GM23338 (cell line): ENCODE data around the gene TSNAX. TPM values are rescaled to one million over a fixed set of nuclear protein-coding genes. Genes with fewer than 3 reads are reported as not detected.
A peak's percentile ranks its signal among the peaks of the same experiment; 100 is the strongest.

Experiments used
- ATAC-seq: fragments of 200-7000 bp; cut with Tn5 transposase; 3 replicates; pipeline ENCODE4 v1.9.1; 2020
- DNase-seq: peaks from one replicate; pipeline ENCODE4 v3.0.0-alpha.2; 2015; ENCODE audit warnings: low spot score
- H2AFZ ChIP-seq: fragments of 200-600 bp; sonication (generic); 2 replicates; pipeline ENCODE4 v1.8.0; 2016; ENCODE audit warnings: antibody characterized with exemption, mild to moderate bottlenecking, moderate library complexity
- H3F3A ChIP-seq: fragments of 200-600 bp; sonication (generic); replicated peaks from 2 replicates; pipeline ENCODE4 v1.8.0; 2017; ENCODE audit warnings: antibody characterized with exemption, mixed run types, low read depth
- H3K27ac ChIP-seq: fragments of 200-600 bp; sonication (generic); 2 replicates; pipeline ENCODE4 v1.6.1; 2016; ENCODE audit warnings: low read depth
- H3K27me3 ChIP-seq: fragments of 200-600 bp; sonication (generic); 2 replicates; pipeline ENCODE4 v1.8.0; 2016; ENCODE audit warnings: mild to moderate bottlenecking, mixed run types, moderate library complexity; ENCODE audit not compliant: insufficient read depth
- H3K36me3 ChIP-seq: fragments of 200-600 bp; sonication (generic); 2 replicates; pipeline ENCODE4 v1.8.0; 2016; ENCODE audit warnings: mild to moderate bottlenecking; ENCODE audit not compliant: insufficient read depth
- H3K4me1 ChIP-seq: fragments of 200-600 bp; sonication (generic); 2 replicates; pipeline ENCODE4 v1.8.0; 2016; ENCODE audit warnings: mild to moderate bottlenecking, moderate library complexity; ENCODE audit not compliant: insufficient read depth
- H3K4me2 ChIP-seq: fragments of 200-600 bp; sonication (generic); 2 replicates; pipeline ENCODE4 v1.7.1; 2017; ENCODE audit warnings: mixed run types
- H3K4me3 ChIP-seq: fragments of 200-600 bp; sonication (generic); 2 replicates; pipeline ENCODE4 v1.6.1; 2016; ENCODE audit warnings: mixed run types
- H3K79me2 ChIP-seq: fragments of 200-600 bp; sonication (generic); replicated peaks from 2 replicates; pipeline ENCODE4 v1.8.0; 2017; ENCODE audit warnings: mild to moderate bottlenecking; ENCODE audit not compliant: insufficient read depth
- H3K9me2 ChIP-seq: fragments of 200-600 bp; sonication (generic); 2 replicates; pipeline ENCODE4 v1.8.0; 2017; ENCODE audit not compliant: insufficient read depth
- H4K20me1 ChIP-seq: fragments of 200-600 bp; sonication (generic); replicated peaks from 2 replicates; pipeline ENCODE4 v1.8.0; 2017; ENCODE audit warnings: mild to moderate bottlenecking; ENCODE audit not compliant: insufficient read depth
- H3K27ac Mint-ChIP-seq: 2 replicates; pipeline ENCODE4 v1.8.0; 2020; ENCODE audit warnings: inconsistent platforms, mild to moderate bottlenecking, moderate library complexity, mixed read lengths
- H3K27me3 Mint-ChIP-seq: 3 replicates; pipeline ENCODE4 v1.8.0; 2022; ENCODE audit warnings: low read depth, mild to moderate bottlenecking, moderate library complexity, mixed read lengths, inconsistent platforms; ENCODE audit not compliant: insufficient read depth, poor library complexity
- H3K36me3 Mint-ChIP-seq: 3 replicates; pipeline ENCODE4 v1.8.0; 2021; ENCODE audit warnings: low read depth, mild to moderate bottlenecking, inconsistent platforms, moderate library complexity, mixed read lengths
- H3K4me1 Mint-ChIP-seq: 3 replicates; pipeline ENCODE4 v1.8.0; 2020; ENCODE audit warnings: mild to moderate bottlenecking, inconsistent platforms, mixed read lengths
- H3K4me3 Mint-ChIP-seq: 3 replicates; pipeline ENCODE4 v1.8.0; 2021; ENCODE audit warnings: moderate library complexity, mild to moderate bottlenecking, inconsistent platforms, mixed read lengths
- H3K9me3 Mint-ChIP-seq: 3 replicates; pipeline ENCODE4 v1.8.0; 2020; ENCODE audit warnings: moderate library complexity, mild to moderate bottlenecking, inconsistent platforms, mixed read lengths
- CTCF ChIP-seq, 2 experiments: fragments of 200-600 bp in 1 of 2; sonication (generic) in 1 of 2; conservative IDR thresholded peaks; 2 replicates each; pipeline versions ENCODE4 v1.5.1 to v1.6.1; 2016 to 2017; ENCODE audit warnings: antibody characterized with exemption in 2 of 2, low read depth in 2 of 2, mild to moderate bottlenecking in 2 of 2, moderate library complexity in 1 of 2
- EZH2 ChIP-seq: fragments of 200-600 bp; sonication (generic); IDR thresholded peaks from one replicate; pipeline ENCODE4 v1.8.0; 2017; ENCODE audit warnings: antibody characterized with exemption, mild to moderate bottlenecking, low read depth; ENCODE audit not compliant: unreplicated experiment
- NANOG ChIP-seq: IDR thresholded peaks from 2 replicates; pipeline ENCODE4 v1.6.1; 2016; ENCODE audit warnings: antibody characterized with exemption, borderline replicate concordance
- ZNF114 ChIP-seq: fragments of 250-450 bp; sonication (Bioruptor Pico); IDR thresholded peaks from 2 replicates; pipeline ENCODE4 v1.5.0; 2020; ENCODE audit warnings: mild to moderate bottlenecking, moderate library complexity
- ZNF462 ChIP-seq: fragments of 250-450 bp; sonication (Bioruptor Pico); IDR thresholded peaks from 2 replicates; pipeline ENCODE4 v1.5.0; 2020; ENCODE audit warnings: mild to moderate bottlenecking, moderate library complexity
- polyA plus RNA-seq: library from polyadenylated mRNA; unstranded; fragments of >200 nt; fragmentation: Nextera tagmentation; extraction: Ambion mirVana; gene quantifications from 2 replicates; pipeline ENCODE4 v1.2.1, GENCODE V29; 2016
- total RNA-seq: library from RNA; depleted of rRNA; stranded (reverse); fragments of >200 nt; shearing (Covaris generic); gene quantifications from 2 replicates; pipeline ENCODE4 v1.2.3, GENCODE V29; 2014

TSNAX gene
- total and polyA plus RNA-seq, 2 experiments from 2014 or later: 31.5 to 31.7 TPM

GRCh38 chr1:231550448-231550781, 21.9 kb downstream of the TSNAX start:
- Mint-ChIP-seq H3K4me1 (peaks cover 14% of the 10 kb centered on the region; the same call in 2 of the 3 replicates), H3K27me3 (no peaks in the 10 kb centered on the region), H3K4me3 (no peak overlapping the region), H3K27ac (no peak overlapping the region), H3K36me3 (no peaks in the 10 kb centered on the region; the same call in 2 of the 3 replicates), H3K9me3 (no peaks in the 10 kb centered on the region)
- no peak overlapping the region for H2AFZ ChIP-seq
- H3K4me1 ChIP-seq: 0 out of 2 replicates have a peak, but pooled peaks cover 4% of the 10 kb centered on the region
- H3K4me2 ChIP-seq: no peak overlapping the region
- no peaks in the 10 kb centered on the region for H3K36me3 ChIP-seq
- no peaks in the 10 kb centered on the region for H3K9me2 ChIP-seq
- no peaks in the 10 kb centered on the region for H3K27me3 ChIP-seq
- TF ChIP-seq EZH2 (no peak), NANOG (no peak), CTCF (conservative IDR thresholded peaks at IDR 0.05; ENCODE audit: low read depth in 2 of 2) (peak; percentile 62 to 68), ZNF462 (CRISPR knock-in tag) (no peak), ZNF114 (CRISPR knock-in tag) (no peak)
- H3F3A ChIP-seq: no peaks in the 10 kb centered on the region
- H3K79me2 ChIP-seq: peaks cover 11% of the 10 kb centered on the region
- peak; percentile 78 for DNase-seq
- H4K20me1 ChIP-seq: peaks cover 11% of the 10 kb centered on the region
- ATAC-seq: peak; percentile 93
- H3K27ac ChIP-seq: no peak overlapping the region
- no peak overlapping the region for H3K4me3 ChIP-seq
